GM23248 (cell line): ENCODE data around the gene YAF2. TPM values are rescaled to one million over a fixed set of nuclear protein-coding genes. Genes with fewer than 3 reads are reported as not detected.

Experiments
- DNase-seq: peaks from one replicate; pipeline ENCODE4 v3.0.0-alpha.2; 2015
- H2AFZ ChIP-seq: fragments of 200-600 bp; sonication (generic); 2 replicates; pipeline ENCODE4 v1.6.1; 2016; ENCODE audit warnings: antibody characterized with exemption
- H3F3A ChIP-seq: fragments of 200-600 bp; sonication (generic); 2 replicates; pipeline ENCODE4 v1.6.1; 2016; ENCODE audit warnings: mild to moderate bottlenecking, antibody characterized with exemption, mixed run types; ENCODE audit not compliant: insufficient read depth
- H3K27ac ChIP-seq: fragments of 200-600 bp; sonication (generic); 2 replicates; pipeline ENCODE4 v1.5.1; 2016; ENCODE audit warnings: mild to moderate bottlenecking
- H3K27me3 ChIP-seq: fragments of 200-600 bp; sonication (generic); replicated peaks from 2 replicates; pipeline ENCODE4 v1.6.1; 2016; ENCODE audit warnings: mild to moderate bottlenecking; ENCODE audit not compliant: insufficient read depth
- H3K36me3 ChIP-seq: fragments of 200-600 bp; sonication (generic); 2 replicates; pipeline ENCODE4 v1.6.1; 2016; ENCODE audit warnings: low read depth, mild to moderate bottlenecking
- H3K4me1 ChIP-seq: fragments of 200-600 bp; sonication (generic); 2 replicates; pipeline ENCODE4 v1.6.1; 2016; ENCODE audit warnings: mild to moderate bottlenecking; ENCODE audit not compliant: insufficient read depth
- H3K4me2 ChIP-seq: fragments of 200-600 bp; sonication (generic); one replicate; pipeline ENCODE4 v1.6.1; 2016; ENCODE audit warnings: mild to moderate bottlenecking; ENCODE audit not compliant: unreplicated experiment
- H3K4me3 ChIP-seq: fragments of 200-600 bp; sonication (generic); 2 replicates; pipeline ENCODE4 v1.5.1; 2016; ENCODE audit warnings: mild to moderate bottlenecking
- H3K79me2 ChIP-seq: fragments of 200-600 bp; sonication (generic); 2 replicates; pipeline ENCODE4 v1.6.1; 2016; ENCODE audit warnings: mild to moderate bottlenecking; ENCODE audit not compliant: insufficient read depth
- H3K9ac ChIP-seq: fragments of 200-600 bp; sonication (generic); 2 replicates; pipeline ENCODE4 v1.6.1; 2016; ENCODE audit warnings: mild to moderate bottlenecking
- H3K9me2 ChIP-seq: fragments of 200-600 bp; sonication (generic); 2 replicates; pipeline ENCODE4 v1.6.1; 2016; ENCODE audit warnings: mixed run types, mild to moderate bottlenecking, moderate library complexity; ENCODE audit not compliant: insufficient read depth
- H3K9me3 ChIP-seq: fragments of 200-600 bp; sonication (generic); one replicate; pipeline ENCODE4 v1.6.1; 2017; ENCODE audit warnings: low read depth
- H4K20me1 ChIP-seq: fragments of 200-600 bp; sonication (generic); 2 replicates; pipeline ENCODE4 v1.6.0; 2016; ENCODE audit not compliant: insufficient read depth
- EZH2 ChIP-seq: fragments of 200-600 bp; sonication (generic); IDR thresholded peaks from 2 replicates; pipeline ENCODE4 v1.6.1; 2018; ENCODE audit warnings: antibody characterized with exemption, mild to moderate bottlenecking; ENCODE audit not compliant: insufficient read depth, poor library complexity, severe bottlenecking
- EZH2phosphoT487 ChIP-seq: fragments of 200-600 bp; sonication (generic); IDR thresholded peaks from 2 replicates; pipeline ENCODE4 v1.6.1; 2018; ENCODE audit warnings: antibody characterized with exemption, moderate library complexity, mild to moderate bottlenecking, low read depth; ENCODE audit not compliant: insufficient read depth
- WGBS, 2 experiments: methylation state at CpG; one replicate each; pipeline ENCODE4 v1.1.6; 2015 to 2017; ENCODE audit warnings: low lambda C conversion rate in 2 of 2, low coverage in 1 of 2; ENCODE audit errors: missing lambda C conversion rate in 2 of 2; 5-methylcytosine and 5-hydroxymethylcytosine counted together
- in situ Hi-C: fragments of 300-500 bp; cut with MboI; formaldehyde crosslinking; loops from 2 replicates; pipeline ENCODE4 v1.15.0; 2020
- polyA plus RNA-seq: library from polyadenylated mRNA; unstranded; fragments of >200 nt; fragmentation: Nextera tagmentation; extraction: Ambion mirVana; gene quantifications from 2 replicates; pipeline ENCODE4 v1.2.1, GENCODE V29; 2016
- total RNA-seq: library from RNA; depleted of rRNA; stranded (reverse); fragments of >200 nt; shearing (Covaris generic); gene quantifications from 2 replicates; pipeline ENCODE4 v1.2.3, GENCODE V29; 2014

Gene YAF2
- total and polyA plus RNA-seq, 2 experiments from 2014 or later: 17.0 to 21.0 TPM

GRCh38 chr12:42278128-42278510 lies 40.1 kb upstream of the YAF2 start:
- no peaks in the 10 kb centered on the region for H3K79me2 ChIP-seq
- H3F3A ChIP-seq: no peaks in the 10 kb centered on the region
- TF ChIP-seq EZH2phosphoT487 (no peak), EZH2 (no peak)
- no peaks in the 10 kb centered on the region; the same call in 1 of the 2 replicates for H3K27me3 ChIP-seq
- H3K9me2 ChIP-seq: no peaks in the 10 kb centered on the region
- no peaks in the 10 kb centered on the region for H3K4me1 ChIP-seq
- no peak for DNase-seq
- no peaks in the 10 kb centered on the region for H3K36me3 ChIP-seq
- H3K4me3 ChIP-seq: no peak overlapping the region
- H3K4me2 ChIP-seq: no peak overlapping the region
- no peak overlapping the region for H2AFZ ChIP-seq
- in situ Hi-C loops: no loop called here
- no peak overlapping the region for H3K9ac ChIP-seq
- no peaks in the 10 kb centered on the region for H4K20me1 ChIP-seq
- no peaks in the 10 kb centered on the region for H3K9me3 ChIP-seq
- H3K27ac ChIP-seq: no peak overlapping the region

DNA sequence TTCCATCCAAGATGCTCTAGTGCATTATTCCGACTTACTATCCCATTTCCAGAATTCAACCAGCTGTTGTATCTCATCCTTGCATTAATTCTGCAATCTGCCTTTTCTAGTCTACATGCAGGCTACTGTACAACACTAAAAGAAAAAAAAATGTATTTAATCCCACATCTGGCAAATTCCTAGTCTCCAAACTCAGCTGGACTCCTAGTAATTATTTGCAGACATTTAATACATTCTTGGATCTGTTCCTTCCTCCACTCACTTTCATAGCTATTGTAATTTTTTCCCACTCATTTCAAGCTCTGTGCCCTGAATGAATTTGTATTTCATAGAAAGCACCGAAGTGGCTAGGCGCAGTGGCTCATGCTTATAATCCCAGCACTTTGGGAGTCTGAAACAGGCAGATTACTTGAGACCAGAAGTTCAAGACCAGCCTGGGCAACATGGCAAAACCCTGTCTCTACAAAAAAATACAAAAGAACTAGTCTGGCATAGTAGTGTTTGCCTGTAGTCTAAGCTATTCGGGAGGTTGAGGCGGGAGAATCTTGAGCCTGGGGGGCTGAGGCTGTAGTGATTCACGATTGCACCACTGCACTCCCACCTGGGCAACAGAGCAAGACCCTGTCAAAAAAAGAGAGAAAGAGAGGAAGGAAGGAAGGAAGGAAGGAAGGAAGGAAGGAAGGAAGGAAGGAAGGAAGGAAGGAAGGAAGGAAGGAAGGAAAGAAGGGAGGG lies 39.5 kb upstream of the YAF2 start:
- WGBS, 2 experiments: 31 to 35% methylated on average over 6 of the region's 6 CpGs
- H3K9me2 ChIP-seq: no peaks in the 10 kb centered on the region
- no peaks in the 10 kb centered on the region for H4K20me1 ChIP-seq
- H3K4me1 ChIP-seq: no peaks in the 10 kb centered on the region
- in situ Hi-C loops: no loop called here
- TF ChIP-seq EZH2phosphoT487: no peak
- no peak for TF ChIP-seq EZH2
- no peaks in the 10 kb centered on the region for H3K9me3 ChIP-seq
- no peak overlapping the region for H2AFZ ChIP-seq
- no peak overlapping the region for H3K4me2 ChIP-seq
- H3K9ac ChIP-seq: no peak overlapping the region
- no peaks in the 10 kb centered on the region for H3F3A ChIP-seq
- no peak overlapping the region for H3K27ac ChIP-seq
- no peak for DNase-seq
- no peaks in the 10 kb centered on the region; the same call in 1 of the 2 replicates for H3K27me3 ChIP-seq
- no peak overlapping the region for H3K4me3 ChIP-seq
- no peaks in the 10 kb centered on the region for H3K36me3 ChIP-seq
- H3K79me2 ChIP-seq: no peaks in the 10 kb centered on the region

DNA sequence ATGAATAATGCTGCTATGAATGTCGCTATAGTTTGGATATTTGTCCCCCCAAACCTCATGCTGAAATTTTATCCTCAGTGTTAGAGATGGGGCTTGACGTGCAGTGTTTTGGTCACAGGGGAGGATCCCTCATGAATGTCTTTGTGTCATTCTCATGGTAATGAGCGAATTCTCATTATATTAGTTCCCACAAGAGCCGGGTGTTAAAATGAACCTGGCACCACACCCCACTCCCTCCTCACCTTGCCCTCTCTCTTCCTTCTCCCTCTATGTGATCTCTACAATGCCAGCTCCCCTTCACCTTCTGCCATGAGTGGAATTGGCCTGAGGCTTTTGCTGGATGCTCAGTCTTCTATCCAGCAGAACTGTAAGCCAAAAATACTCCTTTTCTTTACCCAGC lies 37.5 kb upstream of the YAF2 start:
- in situ Hi-C loops: no loop called here
- Histone ChIP-seq H3K9ac (no peak overlapping the region), H4K20me1 (no peaks in the 10 kb centered on the region), H3K4me1 (no peaks in the 10 kb centered on the region), H3K36me3 (no peaks in the 10 kb centered on the region), H3K79me2 (no peaks in the 10 kb centered on the region), H2AFZ (no peak overlapping the region), H3K27me3 (no peaks in the 10 kb centered on the region; the same call in 1 of the 2 replicates), H3F3A (no peaks in the 10 kb centered on the region), H3K4me3 (no peak overlapping the region), H3K27ac (no peak overlapping the region), H3K4me2 (no peak overlapping the region), H3K9me3 (no peaks in the 10 kb centered on the region), H3K9me2 (no peaks in the 10 kb centered on the region)
- DNase-seq: no peak
- WGBS, 2 experiments: 85 to 89% methylated on average over 4 of the region's 4 CpGs
- TF ChIP-seq EZH2phosphoT487 (no peak), EZH2 (no peak)

DNA sequence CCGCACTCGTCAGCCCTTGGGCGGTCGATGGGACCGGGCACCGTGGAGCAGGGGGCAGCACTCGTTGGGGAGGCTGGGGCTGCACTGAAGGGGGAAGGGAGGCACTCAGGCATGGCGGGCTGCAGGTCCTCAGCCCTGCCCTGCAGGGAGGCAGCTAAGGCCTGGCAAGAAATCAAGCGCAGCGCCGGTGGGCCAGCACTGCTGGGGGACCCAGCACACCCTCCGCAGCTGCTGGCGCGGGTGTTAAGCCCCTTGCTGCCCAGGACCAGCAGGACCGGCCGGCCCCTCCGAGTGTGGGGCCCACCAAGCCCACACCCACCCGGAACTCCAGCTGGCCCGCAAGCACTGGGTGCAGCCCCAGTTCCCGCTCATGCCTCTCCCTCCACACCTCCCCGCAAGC lies 35.7 kb upstream of the YAF2 start:
- H3K36me3 ChIP-seq: no peaks in the 10 kb centered on the region
- no peaks in the 10 kb centered on the region; the same call in 1 of the 2 replicates for H3K27me3 ChIP-seq
- no peaks in the 10 kb centered on the region for H3K4me1 ChIP-seq
- H3K9me2 ChIP-seq: no peaks in the 10 kb centered on the region
- H2AFZ ChIP-seq: no peak overlapping the region
- no peaks in the 10 kb centered on the region for H3F3A ChIP-seq
- H4K20me1 ChIP-seq: no peaks in the 10 kb centered on the region
- in situ Hi-C loops: no loop called here
- no peaks in the 10 kb centered on the region for H3K9me3 ChIP-seq
- H3K79me2 ChIP-seq: no peaks in the 10 kb centered on the region
- H3K4me3 ChIP-seq: no peak overlapping the region
- no peak for TF ChIP-seq EZH2phosphoT487
- H3K27ac ChIP-seq: no peak overlapping the region
- no peak for DNase-seq
- H3K4me2 ChIP-seq: no peak overlapping the region
- 86 to 89% methylated on average over 10 to 21 of the region's 21 CpGs for WGBS, 2 experiments
- H3K9ac ChIP-seq: no peak overlapping the region

GRCh38 chr12:42270596-42270995 lies 32.5 kb upstream of the YAF2 start:
- H3F3A ChIP-seq: no peaks in the 10 kb centered on the region
- H3K9me2 ChIP-seq: no peaks in the 10 kb centered on the region
- no peak overlapping the region for H3K4me2 ChIP-seq
- H3K79me2 ChIP-seq: no peaks in the 10 kb centered on the region
- H3K4me3 ChIP-seq: no peak overlapping the region
- TF ChIP-seq EZH2: no peak
- TF ChIP-seq EZH2phosphoT487: no peak
- no peaks in the 10 kb centered on the region for H3K27me3 ChIP-seq
- in situ Hi-C loops: no loop called here
- H3K4me1 ChIP-seq: no peaks in the 10 kb centered on the region
- no peak overlapping the region for H3K9ac ChIP-seq
- H4K20me1 ChIP-seq: no peaks in the 10 kb centered on the region
- H3K9me3 ChIP-seq: no peaks in the 10 kb centered on the region
- no peaks in the 10 kb centered on the region for H3K36me3 ChIP-seq
- H2AFZ ChIP-seq: no peak overlapping the region
- DNase-seq: no peak
- 43 to 48% methylated on average over 4 of the region's 4 CpGs for WGBS, 2 experiments
- H3K27ac ChIP-seq: no peak overlapping the region
